Endothelial cell of umbilical vein (primary cell): ENCODE measurements around the gene CASP4. TPM values are rescaled to one million over a fixed set of nuclear protein-coding genes. Genes with fewer than 3 reads are reported as not detected.

Source experiments
- BruUV-seq: library from RNA; stranded (reverse); fragments of 400-500 nt; replicated peaks from 2 replicates; lab custom pipeline; 2021; lab: Mats Ljungman, UMichigan
- CTCF ChIA-PET: fragments of 300-600, 350-600 bp; sonication (Branson Sonifier 250); formaldehyde crosslinking; loops from one replicate; lab custom pipeline; 2021; ENCODE audit warnings: antibody characterized with exemption, inconsistent platforms; lab: Charles Lee
- POLR2A ChIA-PET: fragments of 300-600, 350-600 bp; sonication (Branson Sonifier 250); formaldehyde crosslinking; loops from one replicate; lab custom pipeline; 2021; ENCODE audit warnings: antibody characterized with exemption, inconsistent platforms; lab: Charles Lee
- DNase-seq: peaks from one replicate; pipeline ENCODE4 v3.0.0-alpha.2; 2011; ENCODE audit warnings: low read depth, low spot score
- FAIRE-seq: peaks from 2 replicates; lab custom pipeline; 2011; peaks lifted over from hg19 to GRCh38; lab: Jason Lieb, UNC
- H2AFZ ChIP-seq: 2 replicates; pipeline ENCODE4 v1.6.0; 2012; ENCODE audit warnings: low read depth, low read length, control low read depth, inconsistent platforms
- H3K27ac ChIP-seq: 2 replicates; pipeline ENCODE4 v1.5.1; 2011; ENCODE audit warnings: low read depth, mild to moderate bottlenecking, control low read depth, low read length, moderate library complexity; ENCODE audit not compliant: insufficient read depth
- H3K27me3 ChIP-seq, 2 experiments: 2 replicates each; pipeline versions ENCODE4 v1.6.0 to v1.6.1; 2011; ENCODE audit warnings: low read length in 2 of 2, mixed read lengths in 1 of 2; ENCODE audit not compliant: control insufficient read depth in 2 of 2, insufficient read depth in 2 of 2
- H3K36me3 ChIP-seq, 2 experiments: 2 replicates in 1 of 2; 3 replicates in 1 of 2; pipeline ENCODE4 v1.5.1; 2011; ENCODE audit warnings: low read length in 2 of 2, mild to moderate bottlenecking in 1 of 2, moderate library complexity in 1 of 2; ENCODE audit not compliant: control insufficient read depth in 2 of 2, insufficient read depth in 2 of 2; ENCODE audit errors: extremely low read depth in 1 of 2
- H3K4me1 ChIP-seq: 3 replicates; pipeline ENCODE4 v1.5.1; 2011; ENCODE audit warnings: mild to moderate bottlenecking, low read length; ENCODE audit not compliant: control insufficient read depth, insufficient read depth; ENCODE audit errors: extremely low read depth
- H3K4me2 ChIP-seq: 2 replicates; pipeline ENCODE4 v1.6.1; 2011; ENCODE audit warnings: low read length, control low read depth, mixed read lengths; ENCODE audit not compliant: insufficient read depth
- H3K4me3 ChIP-seq, 3 experiments: fragments of 200-600 bp in 1 of 3; sonication (generic), shearing (Covaris generic) in 1 of 3; replicated peaks in 1 of 3; 2 replicates each; pipeline ENCODE4 v1.5.1; 2011 to 2016; ENCODE audit warnings: control low read depth in 3 of 3, low read length in 3 of 3, mild to moderate bottlenecking in 2 of 3, inconsistent platforms in 1 of 3, low read depth in 1 of 3, moderate library complexity in 1 of 3; ENCODE audit not compliant: insufficient read depth in 1 of 3
- H3K79me2 ChIP-seq: 2 replicates; pipeline ENCODE4 v1.6.0; 2012; ENCODE audit warnings: low read length, inconsistent platforms; ENCODE audit not compliant: control insufficient read depth, insufficient read depth
- H3K9ac ChIP-seq: replicated peaks from 2 replicates; pipeline ENCODE3; 2011; ENCODE audit warnings: low read length, control low read depth; ENCODE audit not compliant: insufficient read depth; ENCODE audit errors: extremely low read depth
- H3K9me1 ChIP-seq: replicated peaks from 3 replicates; pipeline ENCODE4 v1.6.0; 2011; ENCODE audit warnings: mild to moderate bottlenecking, low read length; ENCODE audit not compliant: control insufficient read depth, insufficient read depth; ENCODE audit errors: extremely low read depth
- H3K9me3 ChIP-seq: replicated peaks from 2 replicates; pipeline ENCODE4 v1.5.1; 2012; ENCODE audit warnings: low read length, inconsistent platforms; ENCODE audit not compliant: control insufficient read depth, insufficient read depth
- H4K20me1 ChIP-seq: replicated peaks from 2 replicates; pipeline ENCODE3; 2011; ENCODE audit warnings: mild to moderate bottlenecking, low read length; ENCODE audit not compliant: control insufficient read depth, insufficient read depth; ENCODE audit errors: extremely low read depth
- CTCF ChIP-seq, 2 donors: IDR thresholded peaks; 1 replicate in 1 of 2; 2 replicates in 1 of 2; pipeline ENCODE4 v1.5.1; 2011; ENCODE audit warnings: low read length in 2 of 2, mild to moderate bottlenecking in 2 of 2, moderate library complexity in 2 of 2, control low read depth in 1 of 2, inconsistent platforms in 1 of 2, low read depth in 1 of 2; ENCODE audit not compliant: insufficient read depth in 1 of 2; ENCODE audit errors: extremely low read depth in 1 of 2
- EZH2 ChIP-seq: IDR thresholded peaks from 2 replicates; pipeline ENCODE4 v1.6.1; 2012; ENCODE audit warnings: borderline replicate concordance, low read depth, mild to moderate bottlenecking, moderate library complexity, low read length, inconsistent platforms; ENCODE audit not compliant: severe bottlenecking
- FOS ChIP-seq: IDR thresholded peaks from 2 replicates; pipeline ENCODE4 v1.6.1; 2011; ENCODE audit warnings: mild to moderate bottlenecking, low read length, moderate library complexity, borderline replicate concordance; ENCODE audit not compliant: insufficient read depth
- GATA2 ChIP-seq: IDR thresholded peaks from 2 replicates; pipeline ENCODE4 v1.7.0; 2011; ENCODE audit warnings: low read depth, mild to moderate bottlenecking, moderate library complexity, mixed read lengths, low read length; ENCODE audit not compliant: insufficient read length, insufficient read depth
- JUN ChIP-seq: IDR thresholded peaks from 2 replicates; pipeline ENCODE4 v1.6.1; 2011; ENCODE audit warnings: borderline replicate concordance, low read depth; ENCODE audit not compliant: insufficient read length, insufficient read depth
- MAX ChIP-seq: IDR thresholded peaks from 2 replicates; pipeline ENCODE4 v1.6.1; 2011; ENCODE audit not compliant: insufficient read depth, insufficient read length
- MYC ChIP-seq: IDR thresholded peaks from one replicate; pipeline ENCODE4 v1.6.1; 2011; ENCODE audit warnings: mild to moderate bottlenecking, low read depth, low read length
- POLR2A ChIP-seq: IDR thresholded peaks from 2 replicates; pipeline ENCODE4 v1.6.1; 2012; ENCODE audit warnings: low read depth, mild to moderate bottlenecking, control low read depth, low read length
- POLR2AphosphoS5 ChIP-seq: IDR thresholded peaks from 2 replicates; pipeline ENCODE4 v1.6.1; 2012; ENCODE audit warnings: low read depth, mild to moderate bottlenecking, control low read depth, low read length, moderate library complexity; ENCODE audit not compliant: insufficient read depth
- dilution Hi-C: fragments of 300-500 bp; cut with MboI; formaldehyde crosslinking; loops from one replicate; pipeline ENCODE4 v1.15.0; 2019; ENCODE audit warnings: low sequenced_read_pairs; ENCODE audit not compliant: extremely low pct_ligation_motif_present
- intact Hi-C: fragments of 100-400 bp; cut with micrococcal nuclease; formaldehyde crosslinking; loops from one replicate; pipeline ENCODE4 v1.10.0; 2022
- polyA plus RNA-seq, 4 experiments: library from polyadenylated mRNA; depleted of rRNA in 3 of 4; stranded (reverse) in 3 of 4; unstranded in 1 of 4; fragments of >200 nt; gene quantifications; 2 replicates each; pipeline versions ENCODE4 v1.2.1 to v1.2.3, GENCODE V29; 2011 to 2012; ENCODE audit warnings: missing spikeins in 1 of 4
- total RNA-seq: library from RNA; stranded (reverse); gene quantifications from 2 replicates; pipeline ENCODE4 v1.2.3, GENCODE V29; 2021

Gene CASP4
- total and polyA plus RNA-seq, 2 donors (not counting 3 experiments of a cell fraction or from before 2014, with no cell fraction given), result 83.1 to 89.1 TPM

GRCh38 chr11:104956528-104956927 is 11.8 kb downstream of the CASP4 start:
- Histone ChIP-seq H3K27ac (no peak overlapping the region), H3K4me1 (no peaks in the 10 kb centered on the region), H3K27me3 (no peaks in the 10 kb centered on the region), H3K9me1 (no peaks in the 10 kb centered on the region), H4K20me1 (no peaks in the 10 kb centered on the region), H3K9me3 (no peaks in the 10 kb centered on the region), H3K36me3 (peaks cover 2 to 6% of the 10 kb centered on the region in 2 experiments), H3K9ac (no peak overlapping the region), H3K79me2 (peaks cover 38% of the 10 kb centered on the region), H3K4me3 (no peak overlapping the region), H3K4me2 (no peak overlapping the region), H2AFZ (no peak overlapping the region)
- intact Hi-C loops, result no loop called here
- dilution Hi-C loops, result no loop called here
- DNase-seq, result no peak
- FAIRE-seq, result no peak
- ChIA-PET CTCF (no interaction called here), POLR2A (no interaction called here)
- no TSS peak for BruUV-seq
- TF ChIP-seq MAX (no peak), JUN (no peak), MYC (no peak), POLR2A (no peak), POLR2AphosphoS5 (no peak), CTCF (IDR thresholded peaks at IDR 0.05; ENCODE audit: extremely low read depth in 1 of 2, insufficient read depth in 1 of 2, low read depth in 1 of 2, low read length in 2 of 2) (no peak), EZH2 (no peak), GATA2 (no peak), FOS (no peak)
